ENCODE results near the gene PDGFD. TPM values are rescaled to one million over a fixed set of nuclear protein-coding genes. Genes with fewer than 3 reads are reported as not detected.

Gene PDGFD
- polyA plus RNA-seq, 1 donor from 2014 or later: 1.0 TPM

GRCh38 chr11:104124979-104125378 lies 39.0 kb downstream of the PDGFD start:
- no peak overlapping the region for H3K9ac ChIP-seq (ENCODE audit: low read length)
- no peak overlapping the region for H2AFZ ChIP-seq (ENCODE audit: low read depth, low read length)
- no peaks in the 10 kb centered on the region for H3K9me3 ChIP-seq (ENCODE audit: low read length)
- H3K9me2 ChIP-seq (ENCODE audit: insufficient read depth, low read length): no peaks in the 10 kb centered on the region
- no peaks in the 10 kb centered on the region for H4K20me1 ChIP-seq (ENCODE audit: insufficient read depth)
- no peaks in the 10 kb centered on the region for H3K27me3 ChIP-seq (ENCODE audit: insufficient read depth, low read depth, low read length)
- no peaks in the 10 kb centered on the region for H3F3A ChIP-seq (ENCODE audit: insufficient read depth, low read length, poor library complexity, severe bottlenecking)
- no peaks in the 10 kb centered on the region for H3K36me3 ChIP-seq (ENCODE audit: insufficient read depth, low read length)
- H3K4me3 ChIP-seq (ENCODE audit: low read length): no peak overlapping the region
- H3K79me2 ChIP-seq (replicated peaks; ENCODE audit: insufficient read depth, low read length): no peaks in the 10 kb centered on the region
- TF ChIP-seq SMC3 (conservative IDR thresholded peaks at IDR 0.05; ENCODE audit: poor library complexity) (no peak), EP300 (conservative IDR thresholded peaks at IDR 0.05; ENCODE audit: poor library complexity, severe bottlenecking) (no peak), RAD21 (conservative IDR thresholded peaks at IDR 0.05) (no peak), EZH2 (IDR thresholded peaks at IDR 0.05; ENCODE audit: borderline replicate concordance, insufficient read depth, low read length, poor library complexity, severe bottlenecking) (no peak), POLR2AphosphoS5 (IDR thresholded peaks at IDR 0.05) (no peak), MXI1 (conservative IDR thresholded peaks at IDR 0.05; ENCODE audit: poor library complexity, severe bottlenecking) (no peak), TAF1 (IDR thresholded peaks at IDR 0.05; ENCODE audit: low read depth) (no peak)
- TF ChIP-seq, protein P1, sequence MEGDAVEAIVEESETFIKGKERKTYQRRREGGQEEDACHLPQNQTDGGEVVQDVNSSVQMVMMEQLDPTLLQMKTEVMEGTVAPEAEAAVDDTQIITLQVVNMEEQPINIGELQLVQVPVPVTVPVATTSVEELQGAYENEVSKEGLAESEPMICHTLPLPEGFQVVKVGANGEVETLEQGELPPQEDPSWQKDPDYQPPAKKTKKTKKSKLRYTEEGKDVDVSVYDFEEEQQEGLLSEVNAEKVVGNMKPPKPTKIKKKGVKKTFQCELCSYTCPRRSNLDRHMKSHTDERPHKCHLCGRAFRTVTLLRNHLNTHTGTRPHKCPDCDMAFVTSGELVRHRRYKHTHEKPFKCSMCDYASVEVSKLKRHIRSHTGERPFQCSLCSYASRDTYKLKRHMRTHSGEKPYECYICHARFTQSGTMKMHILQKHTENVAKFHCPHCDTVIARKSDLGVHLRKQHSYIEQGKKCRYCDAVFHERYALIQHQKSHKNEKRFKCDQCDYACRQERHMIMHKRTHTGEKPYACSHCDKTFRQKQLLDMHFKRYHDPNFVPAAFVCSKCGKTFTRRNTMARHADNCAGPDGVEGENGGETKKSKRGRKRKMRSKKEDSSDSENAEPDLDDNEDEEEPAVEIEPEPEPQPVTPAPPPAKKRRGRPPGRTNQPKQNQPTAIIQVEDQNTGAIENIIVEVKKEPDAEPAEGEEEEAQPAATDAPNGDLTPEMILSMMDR (IDR thresholded peaks at IDR 0.05; ENCODE audit: poor library complexity, severe bottlenecking): no peak
- TF ChIP-seq, protein P2, sequence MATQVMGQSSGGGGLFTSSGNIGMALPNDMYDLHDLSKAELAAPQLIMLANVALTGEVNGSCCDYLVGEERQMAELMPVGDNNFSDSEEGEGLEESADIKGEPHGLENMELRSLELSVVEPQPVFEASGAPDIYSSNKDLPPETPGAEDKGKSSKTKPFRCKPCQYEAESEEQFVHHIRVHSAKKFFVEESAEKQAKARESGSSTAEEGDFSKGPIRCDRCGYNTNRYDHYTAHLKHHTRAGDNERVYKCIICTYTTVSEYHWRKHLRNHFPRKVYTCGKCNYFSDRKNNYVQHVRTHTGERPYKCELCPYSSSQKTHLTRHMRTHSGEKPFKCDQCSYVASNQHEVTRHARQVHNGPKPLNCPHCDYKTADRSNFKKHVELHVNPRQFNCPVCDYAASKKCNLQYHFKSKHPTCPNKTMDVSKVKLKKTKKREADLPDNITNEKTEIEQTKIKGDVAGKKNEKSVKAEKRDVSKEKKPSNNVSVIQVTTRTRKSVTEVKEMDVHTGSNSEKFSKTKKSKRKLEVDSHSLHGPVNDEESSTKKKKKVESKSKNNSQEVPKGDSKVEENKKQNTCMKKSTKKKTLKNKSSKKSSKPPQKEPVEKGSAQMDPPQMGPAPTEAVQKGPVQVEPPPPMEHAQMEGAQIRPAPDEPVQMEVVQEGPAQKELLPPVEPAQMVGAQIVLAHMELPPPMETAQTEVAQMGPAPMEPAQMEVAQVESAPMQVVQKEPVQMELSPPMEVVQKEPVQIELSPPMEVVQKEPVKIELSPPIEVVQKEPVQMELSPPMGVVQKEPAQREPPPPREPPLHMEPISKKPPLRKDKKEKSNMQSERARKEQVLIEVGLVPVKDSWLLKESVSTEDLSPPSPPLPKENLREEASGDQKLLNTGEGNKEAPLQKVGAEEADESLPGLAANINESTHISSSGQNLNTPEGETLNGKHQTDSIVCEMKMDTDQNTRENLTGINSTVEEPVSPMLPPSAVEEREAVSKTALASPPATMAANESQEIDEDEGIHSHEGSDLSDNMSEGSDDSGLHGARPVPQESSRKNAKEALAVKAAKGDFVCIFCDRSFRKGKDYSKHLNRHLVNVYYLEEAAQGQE (IDR thresholded peaks at IDR 0.05; ENCODE audit: borderline replicate concordance): no peak
- H3K4me2 ChIP-seq (ENCODE audit: low read length): no peak overlapping the region
- no peak overlapping the region for H3K27ac ChIP-seq (ENCODE audit: low read length)

DNA sequence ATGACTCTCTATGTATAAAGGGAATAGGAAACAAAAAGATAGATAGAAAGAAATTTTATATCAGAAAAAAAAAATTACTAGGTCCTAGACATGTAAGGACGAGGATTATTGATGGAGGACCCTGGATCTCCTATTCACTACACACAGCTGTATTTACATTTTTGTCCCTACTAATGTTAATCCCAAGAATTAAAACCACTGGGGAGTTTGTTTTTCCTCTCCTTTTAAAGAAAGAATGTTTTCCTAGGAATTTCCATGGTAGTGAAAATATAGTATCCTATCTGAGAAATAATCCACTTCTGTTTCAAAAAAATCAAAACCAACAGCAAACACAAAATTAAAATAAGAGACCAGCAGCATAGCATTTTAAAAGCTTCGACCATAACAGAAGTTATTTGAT lies 41.1 kb downstream of the PDGFD start:
- Histone ChIP-seq H3F3A (ENCODE audit: insufficient read depth, low read length, poor library complexity, severe bottlenecking) (no peaks in the 10 kb centered on the region), H3K36me3 (ENCODE audit: insufficient read depth, low read length) (no peaks in the 10 kb centered on the region), H3K9me3 (ENCODE audit: low read length) (no peaks in the 10 kb centered on the region), H3K79me2 (replicated peaks; ENCODE audit: insufficient read depth, low read length) (no peaks in the 10 kb centered on the region), H3K9ac (ENCODE audit: low read length) (no peak overlapping the region), H4K20me1 (ENCODE audit: insufficient read depth) (no peaks in the 10 kb centered on the region), H3K27me3 (ENCODE audit: insufficient read depth, low read depth, low read length) (no peaks in the 10 kb centered on the region), H3K4me3 (ENCODE audit: low read length) (no peak overlapping the region), H3K4me2 (ENCODE audit: low read length) (no peak overlapping the region), H3K9me2 (ENCODE audit: insufficient read depth, low read length) (no peaks in the 10 kb centered on the region), H3K27ac (ENCODE audit: low read length) (no peak overlapping the region), H2AFZ (ENCODE audit: low read depth, low read length) (no peak overlapping the region)
- TF ChIP-seq, protein P2 (IDR thresholded peaks at IDR 0.05; ENCODE audit: borderline replicate concordance): no peak
- TF ChIP-seq, protein P1 (IDR thresholded peaks at IDR 0.05; ENCODE audit: poor library complexity, severe bottlenecking): no peak
- TF ChIP-seq EZH2 (IDR thresholded peaks at IDR 0.05; ENCODE audit: borderline replicate concordance, insufficient read depth, low read length, poor library complexity, severe bottlenecking): no peak
- no peak for TF ChIP-seq SMC3 (conservative IDR thresholded peaks at IDR 0.05; ENCODE audit: poor library complexity)
- TF ChIP-seq EP300 (conservative IDR thresholded peaks at IDR 0.05; ENCODE audit: poor library complexity, severe bottlenecking): no peak
- TF ChIP-seq TAF1 (IDR thresholded peaks at IDR 0.05; ENCODE audit: low read depth): no peak
- no peak for TF ChIP-seq RAD21 (conservative IDR thresholded peaks at IDR 0.05)
- TF ChIP-seq POLR2AphosphoS5 (IDR thresholded peaks at IDR 0.05): no peak
- no peak for TF ChIP-seq MXI1 (conservative IDR thresholded peaks at IDR 0.05; ENCODE audit: poor library complexity, severe bottlenecking)

Measured in neural cell (in vitro differentiated cells).